Measurements from ENCODE around the gene UBN1.

DNA sequence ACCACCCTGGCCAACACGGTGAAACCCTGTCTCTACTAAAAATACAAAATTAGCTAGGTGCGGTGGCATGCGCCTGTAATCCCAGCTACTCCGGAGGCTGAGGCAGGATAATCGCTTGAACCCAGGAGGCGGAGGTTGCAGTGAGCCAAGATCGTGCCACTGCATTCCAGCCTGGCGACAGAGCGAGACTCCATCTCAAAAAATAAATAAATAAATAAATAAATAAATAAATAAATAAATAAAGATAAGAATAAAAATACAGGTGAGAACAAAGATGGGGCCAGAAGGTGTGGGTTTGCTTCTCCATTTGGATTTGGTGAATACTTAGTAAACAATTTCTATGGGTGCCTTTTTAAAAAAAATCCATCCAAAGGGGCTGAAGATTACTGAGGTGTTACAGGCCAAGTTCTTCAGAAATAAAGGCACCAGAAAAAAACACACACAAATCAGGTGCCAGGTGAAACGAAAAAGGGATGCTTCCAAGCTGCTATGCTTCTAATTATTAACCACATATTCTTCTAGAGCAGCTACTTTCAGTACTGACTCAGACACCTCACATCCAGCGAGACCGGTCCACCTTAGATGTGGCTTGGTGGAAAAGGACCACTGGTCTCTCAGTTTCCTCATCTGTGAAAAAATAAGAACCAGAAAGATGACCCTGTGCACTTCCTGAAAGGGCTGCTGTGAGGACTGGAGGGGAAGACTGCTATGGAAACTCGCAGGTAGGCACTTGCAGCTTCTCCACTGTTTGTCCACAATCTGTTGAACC, 9.4 kb upstream of the UBN1 start:
- TF ChIP-seq, protein P1, sequence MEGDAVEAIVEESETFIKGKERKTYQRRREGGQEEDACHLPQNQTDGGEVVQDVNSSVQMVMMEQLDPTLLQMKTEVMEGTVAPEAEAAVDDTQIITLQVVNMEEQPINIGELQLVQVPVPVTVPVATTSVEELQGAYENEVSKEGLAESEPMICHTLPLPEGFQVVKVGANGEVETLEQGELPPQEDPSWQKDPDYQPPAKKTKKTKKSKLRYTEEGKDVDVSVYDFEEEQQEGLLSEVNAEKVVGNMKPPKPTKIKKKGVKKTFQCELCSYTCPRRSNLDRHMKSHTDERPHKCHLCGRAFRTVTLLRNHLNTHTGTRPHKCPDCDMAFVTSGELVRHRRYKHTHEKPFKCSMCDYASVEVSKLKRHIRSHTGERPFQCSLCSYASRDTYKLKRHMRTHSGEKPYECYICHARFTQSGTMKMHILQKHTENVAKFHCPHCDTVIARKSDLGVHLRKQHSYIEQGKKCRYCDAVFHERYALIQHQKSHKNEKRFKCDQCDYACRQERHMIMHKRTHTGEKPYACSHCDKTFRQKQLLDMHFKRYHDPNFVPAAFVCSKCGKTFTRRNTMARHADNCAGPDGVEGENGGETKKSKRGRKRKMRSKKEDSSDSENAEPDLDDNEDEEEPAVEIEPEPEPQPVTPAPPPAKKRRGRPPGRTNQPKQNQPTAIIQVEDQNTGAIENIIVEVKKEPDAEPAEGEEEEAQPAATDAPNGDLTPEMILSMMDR (conservative IDR thresholded peaks at IDR 0.05; ENCODE audit: low read depth, low read length), result no peak
- TF ChIP-seq EZH2 (IDR thresholded peaks at IDR 0.05; ENCODE audit: borderline replicate concordance, low read depth, low read length, poor library complexity, severe bottlenecking), result no peak

Data from A673 (cell line).